SK-N-MC (cell line): ENCODE results near the gene PDLIM7.
A peak's percentile ranks its signal among the peaks of the same experiment; 100 is the strongest.

Experiments used
- DNase-seq: peaks from one replicate; pipeline ENCODE4 v3.0.0-alpha.2; 2011; ENCODE audit warnings: low read depth, low spot score
- H3K27ac ChIP-seq: fragments of 200-600 bp; sonication (generic); 2 replicates; pipeline ENCODE4 v1.5.1; 2016; ENCODE audit warnings: mixed run types
- H3K36me3 ChIP-seq: fragments of 200-600 bp; sonication (generic); 2 replicates; pipeline ENCODE4 v1.6.1; 2017; ENCODE audit warnings: antibody characterized with exemption, low read length, mixed read lengths; ENCODE audit not compliant: insufficient read depth
- H3K4me3 ChIP-seq: fragments of 200-600 bp; sonication (generic); 2 replicates; pipeline ENCODE4 v1.5.1; 2016
- H3K9ac ChIP-seq: fragments of 200-600 bp; sonication (generic); 2 replicates; pipeline ENCODE4 v1.8.0; 2017; ENCODE audit warnings: mixed run types, mixed read lengths; ENCODE audit not compliant: insufficient read length
- H3K9me3 ChIP-seq: fragments of 200-600 bp; sonication (generic); 2 replicates; pipeline ENCODE4 v1.6.1; 2017; ENCODE audit warnings: low read depth, mild to moderate bottlenecking, antibody characterized with exemption, low read length, moderate library complexity, mixed read lengths
- EZH2 ChIP-seq: fragments of 200-600 bp; sonication (generic); IDR thresholded peaks from one replicate; pipeline ENCODE4 v1.6.1; 2017; ENCODE audit warnings: antibody characterized with exemption
- FOXP2 ChIP-seq: optimal IDR thresholded peaks from 2 replicates; pipeline ENCODE3; 2011; ENCODE audit warnings: mild to moderate bottlenecking, moderate library complexity; ENCODE audit not compliant: insufficient read depth; ENCODE audit errors: extremely low read length, control extremely low read depth
- POLR2AphosphoS5 ChIP-seq: IDR thresholded peaks from 2 replicates; pipeline ENCODE4 v1.6.1; 2012; ENCODE audit warnings: mild to moderate bottlenecking, low read depth, low read length, borderline replicate concordance

Gene PDLIM7

GRCh38 chr5:177519463-177520235 is 22.2 kb upstream of the PDLIM7 start:
- peaks cover 30% of the 10 kb centered on the region for H3K36me3 ChIP-seq
- H3K9ac ChIP-seq: no peak overlapping the region

GRCh38 chr5:177516601-177517568 is 19.5 kb upstream of the PDLIM7 start, which contains the start of gene DDX41:
Gene DDX41 (minus strand): TSS chr5:177516961. CDS start chr5:177516945, 16 bp downstream.
- Histone ChIP-seq H3K27ac (peak within 1 kb of the TSS; percentile 49), H3K4me3 (peak within 1 kb of the TSS; percentile 96), H3K9me3 (no peaks in the 10 kb centered on the region), H3K36me3 (peaks cover 49% of the 10 kb centered on the region), H3K9ac (peak within 1 kb of the TSS; percentile 94)
- DNase-seq: peak; percentile 93
- peak; percentile 91 for TF ChIP-seq POLR2AphosphoS5
- TF ChIP-seq FOXP2: peak; percentile 91
- no peak for TF ChIP-seq EZH2

More at GRCh38 chr5:177519463-177520235, 22.2 kb upstream of the PDLIM7 start:
- no peak overlapping the region for H3K4me3 ChIP-seq
- H3K27ac ChIP-seq: no peak overlapping the region
- TF ChIP-seq POLR2AphosphoS5: no peak
- no peak for TF ChIP-seq FOXP2
- TF ChIP-seq EZH2: no peak
- no peaks in the 10 kb centered on the region for H3K9me3 ChIP-seq
- no peak for DNase-seq

- no peak for TF ChIP-seq POLR2AphosphoS5
- TF ChIP-seq FOXP2: no peak
- TF ChIP-seq EZH2: no peak
- Histone ChIP-seq H3K9ac (peak overlapping the region; percentile 94), H3K9me3 (no peaks in the 10 kb centered on the region), H3K27ac (no peak overlapping the region), H3K4me3 (peak overlapping the region; percentile 96), H3K36me3 (peaks cover 52% of the 10 kb centered on the region)
- DNase-seq: no peak
Observed at GRCh38 chr5:177515580-177515979, 18.2 kb upstream of the PDLIM7 start.

- no peak for TF ChIP-seq EZH2
- TF ChIP-seq FOXP2: no peak
- no peak for TF ChIP-seq POLR2AphosphoS5
- Histone ChIP-seq H3K9ac (no peak overlapping the region), H3K36me3 (peaks cover 54% of the 10 kb centered on the region), H3K4me3 (no peak overlapping the region), H3K9me3 (no peaks in the 10 kb centered on the region), H3K27ac (no peak overlapping the region)
- no peak for DNase-seq
Observed at GRCh38 chr5:177514541-177514940, 17.1 kb upstream of the PDLIM7 start.

GRCh38 chr5:177513500-177513899 is 16.1 kb upstream of the PDLIM7 start:
- H3K36me3 ChIP-seq: peaks cover 54% of the 10 kb centered on the region

GRCh38 chr5:177512736-177513380 is 15.5 kb upstream of the PDLIM7 start:
- DNase-seq: no peak
- H3K27ac ChIP-seq: no peak overlapping the region
- TF ChIP-seq POLR2AphosphoS5 (no peak), FOXP2 (no peak), EZH2 (no peak)
- H3K36me3 ChIP-seq: peaks cover 54% of the 10 kb centered on the region
- no peaks in the 10 kb centered on the region for H3K9me3 ChIP-seq
- H3K9ac ChIP-seq: no peak overlapping the region
- no peak overlapping the region for H3K4me3 ChIP-seq

More at GRCh38 chr5:177513500-177513899, 16.1 kb upstream of the PDLIM7 start:
- Histone ChIP-seq H3K9me3 (no peaks in the 10 kb centered on the region), H3K27ac (no peak overlapping the region), H3K4me3 (no peak overlapping the region), H3K9ac (no peak overlapping the region)
- no peak for DNase-seq
- TF ChIP-seq POLR2AphosphoS5: no peak
- TF ChIP-seq EZH2: no peak
- TF ChIP-seq FOXP2: no peak

GRCh38 chr5:177511796-177512675 is 14.6 kb upstream of the PDLIM7 start:
- no peak overlapping the region for H3K9ac ChIP-seq
- H3K9me3 ChIP-seq: no peaks in the 10 kb centered on the region
- H3K27ac ChIP-seq: no peak overlapping the region
- TF ChIP-seq FOXP2 (no peak), POLR2AphosphoS5 (no peak), EZH2 (no peak)
- DNase-seq: no peak
- peaks cover 54% of the 10 kb centered on the region for H3K36me3 ChIP-seq
- no peak overlapping the region for H3K4me3 ChIP-seq

- no peak overlapping the region for H3K27ac ChIP-seq
- peaks cover 54% of the 10 kb centered on the region for H3K36me3 ChIP-seq
- no peak for DNase-seq
- H3K9ac ChIP-seq: no peak overlapping the region
- no peaks in the 10 kb centered on the region for H3K9me3 ChIP-seq
- H3K4me3 ChIP-seq: no peak overlapping the region
- no peak for TF ChIP-seq FOXP2
- TF ChIP-seq POLR2AphosphoS5: no peak
- no peak for TF ChIP-seq EZH2
Observed at GRCh38 chr5:177511181-177511580, 13.8 kb upstream of the PDLIM7 start.
